HUES64 (cell line): ENCODE results near the gene TRAPPC6A.

ENCODE experiments used
- H3K27ac ChIP-seq: 2 replicates; pipeline ENCODE4 v1.7.0; 2013; ENCODE audit warnings: low read depth, low read length, inconsistent platforms
- H3K27me3 ChIP-seq: 2 replicates; pipeline ENCODE4 v1.6.1; 2013; ENCODE audit warnings: mild to moderate bottlenecking, low read length; ENCODE audit not compliant: insufficient read depth
- H3K36me3 ChIP-seq: 2 replicates; pipeline ENCODE4 v1.6.1; 2013; ENCODE audit warnings: mild to moderate bottlenecking, low read length; ENCODE audit not compliant: insufficient read depth
- H3K4me1 ChIP-seq: 2 replicates; pipeline ENCODE4 v1.6.1; 2013; ENCODE audit warnings: mild to moderate bottlenecking, low read length, moderate library complexity; ENCODE audit not compliant: insufficient read depth
- H3K4me3 ChIP-seq: 2 replicates; pipeline ENCODE4 v1.5.1; 2013; ENCODE audit warnings: mild to moderate bottlenecking, low read length, moderate library complexity
- H3K9ac ChIP-seq: 2 replicates; pipeline ENCODE4 v1.6.1; 2013; ENCODE audit warnings: mild to moderate bottlenecking, low read depth, low read length
- H3K9me3 ChIP-seq: 2 replicates; pipeline ENCODE4 v1.6.1; 2013; ENCODE audit warnings: low read depth, low read length; ENCODE audit not compliant: insufficient read depth
- WGBS: fragments of 150-250, 120-280 bp; methylation state at CpG from one replicate; pipeline ENCODE4 v1.1.7; 2013; ENCODE audit warnings: missing lambda C conversion rate; 5-methylcytosine and 5-hydroxymethylcytosine counted together

The TRAPPC6A gene

GRCh38 chr19:45135176-45135885 is 42.7 kb downstream of the TRAPPC6A start:
- Histone ChIP-seq H3K27me3 (no peaks in the 10 kb centered on the region), H3K9ac (no peak overlapping the region)
- 96% methylated on average over 21 of the region's 21 CpGs for WGBS

GRCh38 chr19:45133661-45134060 is 44.4 kb downstream of the TRAPPC6A start:
- Histone ChIP-seq H3K4me1 (peaks cover 17% of the 10 kb centered on the region), H3K9ac (no peak overlapping the region), H3K27ac (no peak overlapping the region)

More at GRCh38 chr19:45135176-45135885, 42.7 kb downstream of the TRAPPC6A start:
- Histone ChIP-seq H3K9me3 (no peaks in the 10 kb centered on the region), H3K36me3 (no peaks in the 10 kb centered on the region), H3K4me3 (no peak overlapping the region), H3K4me1 (peaks cover 17% of the 10 kb centered on the region), H3K27ac (no peak overlapping the region)

DNA sequence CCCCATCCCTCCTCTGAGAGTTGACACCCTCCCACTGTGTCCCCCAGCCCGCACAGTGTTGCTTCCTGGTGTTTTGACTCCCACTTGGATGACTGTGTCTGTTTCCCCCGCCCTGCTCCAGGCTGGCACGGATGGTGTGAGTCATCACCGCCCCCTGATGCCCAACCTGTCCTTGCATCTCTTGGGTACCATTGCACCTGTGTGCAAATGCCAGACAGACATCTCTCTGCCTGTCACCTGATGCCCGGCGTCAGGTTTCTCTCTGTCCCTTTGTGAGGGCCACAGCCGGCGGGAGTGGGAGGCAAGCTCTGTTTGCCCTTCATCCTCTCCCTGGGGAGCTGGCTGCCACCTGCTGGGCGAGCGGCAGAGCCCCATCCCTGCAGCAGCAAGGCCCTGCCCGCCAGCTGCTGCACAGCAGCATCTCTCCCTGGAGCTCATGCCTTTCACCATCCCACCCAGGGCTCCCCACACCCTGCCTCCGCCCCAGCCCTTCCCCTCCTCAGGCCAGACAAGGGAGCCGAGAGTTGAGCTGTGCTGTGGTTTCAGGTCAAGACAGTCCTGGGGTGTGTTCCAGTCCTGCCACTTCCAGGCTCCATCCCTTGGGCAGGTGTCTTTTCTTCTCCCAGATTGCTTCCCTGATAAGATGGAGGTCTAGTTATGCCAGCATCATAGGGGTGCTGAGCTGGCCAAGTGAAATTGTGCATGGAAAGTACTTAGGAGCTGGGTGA is 47.0 kb downstream of the TRAPPC6A start:
- Histone ChIP-seq H3K4me3 (no peak overlapping the region), H3K27me3 (no peaks in the 10 kb centered on the region), H3K9me3 (no peaks in the 10 kb centered on the region), H3K9ac (peak overlapping the region; percentile 21; the same call in 1 of the 2 replicates), H3K27ac (no peak overlapping the region), H3K36me3 (no peaks in the 10 kb centered on the region), H3K4me1 (peaks cover 8% of the 10 kb centered on the region)
- 64% methylated on average over 13 of the region's 13 CpGs for WGBS

More at GRCh38 chr19:45133661-45134060, 44.4 kb downstream of the TRAPPC6A start:
- Histone ChIP-seq H3K4me3 (no peak overlapping the region), H3K27me3 (no peaks in the 10 kb centered on the region), H3K9me3 (no peaks in the 10 kb centered on the region), H3K36me3 (no peaks in the 10 kb centered on the region)
- WGBS, result 96% methylated on average over 8 of the region's 8 CpGs

DNA sequence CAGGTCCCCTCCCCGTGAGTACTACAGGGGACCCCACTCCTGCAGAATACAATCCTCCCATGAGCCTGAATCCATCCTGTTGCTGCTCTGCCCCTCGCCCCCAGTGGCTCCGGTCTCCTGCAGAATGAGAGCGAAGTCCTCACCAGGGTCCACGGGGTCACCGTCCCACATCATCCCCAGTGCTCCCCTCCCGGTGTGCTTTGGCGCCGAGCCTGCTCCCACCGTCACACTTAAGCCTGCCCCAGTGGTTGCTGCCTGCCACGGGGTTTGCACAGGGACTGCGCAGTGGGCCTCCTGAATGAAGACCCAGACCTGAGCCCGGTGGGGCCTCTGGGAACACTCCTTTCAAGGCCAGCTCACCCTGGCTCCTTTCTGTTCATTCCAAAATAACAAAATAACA is 47.8 kb downstream of the TRAPPC6A start:
- no peak overlapping the region for H3K27ac ChIP-seq
- no peaks in the 10 kb centered on the region for H3K36me3 ChIP-seq
- no peaks in the 10 kb centered on the region for H3K9me3 ChIP-seq
- no peaks in the 10 kb centered on the region for H3K27me3 ChIP-seq
- no peak overlapping the region for H3K9ac ChIP-seq
- 93% methylated on average over 13 of the region's 13 CpGs for WGBS
- peaks cover 6% of the 10 kb centered on the region; the same call in 1 of the 2 replicates for H3K4me1 ChIP-seq
- no peak overlapping the region for H3K4me3 ChIP-seq

DNA sequence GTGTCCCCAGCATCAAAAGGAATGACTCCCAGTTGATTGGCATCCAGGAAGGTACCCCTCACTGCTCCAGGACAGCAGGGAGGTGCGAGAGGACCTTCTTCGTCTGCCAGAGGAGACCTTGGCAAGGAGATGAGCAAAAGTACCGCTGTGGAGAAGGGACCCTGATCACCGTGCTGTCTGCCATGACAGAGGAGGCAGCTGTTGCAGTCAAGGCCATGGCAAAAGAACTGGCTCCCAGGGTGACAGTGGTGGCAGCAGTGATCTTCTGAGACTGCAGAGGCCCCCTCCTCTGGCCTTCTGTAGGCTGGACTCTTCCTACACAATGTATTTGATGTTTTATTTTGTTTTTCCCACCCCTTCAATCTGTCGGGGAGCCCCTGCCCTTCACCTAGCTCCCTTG is 49.2 kb downstream of the TRAPPC6A start:
- peaks cover 6% of the 10 kb centered on the region; the same call in 1 of the 2 replicates for H3K4me1 ChIP-seq
- no peak overlapping the region for H3K27ac ChIP-seq

DNA sequence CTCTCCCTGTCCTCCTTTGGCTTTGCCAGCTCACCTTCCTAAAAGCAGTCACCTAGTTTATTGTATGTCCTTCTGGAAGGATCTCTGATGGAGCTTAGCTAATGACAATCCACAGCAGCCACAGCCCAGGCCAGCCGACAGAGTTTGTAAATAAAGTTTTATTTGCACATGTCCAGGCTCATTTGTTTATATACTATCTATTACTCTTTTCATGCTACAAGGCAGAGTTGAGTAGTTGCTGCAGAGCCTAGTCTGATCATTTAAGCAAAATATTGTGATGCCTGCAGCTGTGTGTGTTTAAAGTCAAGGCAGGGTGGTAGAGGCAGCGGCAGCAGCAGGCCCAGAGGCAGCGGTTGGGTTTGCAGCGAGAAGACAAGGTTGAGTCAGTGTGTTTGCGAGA is 49.9 kb downstream of the TRAPPC6A start:
- WGBS, result 78% methylated on average over 5 of the region's 5 CpGs
- Histone ChIP-seq H3K9ac (no peak overlapping the region), H3K27me3 (no peaks in the 10 kb centered on the region), H3K36me3 (no peaks in the 10 kb centered on the region), H3K4me3 (no peak overlapping the region), H3K27ac (no peak overlapping the region), H3K4me1 (peaks cover 6% of the 10 kb centered on the region; the same call in 1 of the 2 replicates), H3K9me3 (no peaks in the 10 kb centered on the region)

More for the DNA sequence above, 49.2 kb downstream of the TRAPPC6A start:
- H3K36me3 ChIP-seq, result no peaks in the 10 kb centered on the region
- H3K9me3 ChIP-seq, result no peaks in the 10 kb centered on the region
- no peaks in the 10 kb centered on the region for H3K27me3 ChIP-seq
- no peak overlapping the region for H3K9ac ChIP-seq
- 96% methylated on average over 5 of the region's 5 CpGs for WGBS
- no peak overlapping the region for H3K4me3 ChIP-seq

DNA sequence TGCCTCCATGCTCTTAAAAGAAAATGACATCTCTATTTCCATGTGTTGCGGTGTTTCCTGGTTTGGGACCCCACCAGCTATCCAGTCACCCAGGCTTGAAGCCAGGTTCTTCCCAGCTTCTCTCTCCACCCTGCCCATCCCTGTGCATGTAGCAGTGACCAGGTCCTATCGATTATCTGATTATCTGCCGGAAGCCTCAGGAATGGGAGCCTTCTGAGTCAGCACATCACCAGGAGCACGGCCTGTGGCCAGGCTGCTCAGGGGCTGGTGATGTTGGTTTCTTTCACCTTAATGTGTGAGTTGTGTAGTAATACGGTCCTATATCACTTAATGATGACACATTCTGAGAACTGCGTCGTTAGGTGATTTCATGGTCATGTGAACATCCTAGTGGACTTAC is 51.4 kb downstream of the TRAPPC6A start:
- Histone ChIP-seq H3K27me3 (no peaks in the 10 kb centered on the region), H3K9me3 (no peaks in the 10 kb centered on the region), H3K4me1 (peaks cover 6% of the 10 kb centered on the region; the same call in 1 of the 2 replicates), H3K36me3 (no peaks in the 10 kb centered on the region), H3K9ac (no peak overlapping the region), H3K27ac (no peak overlapping the region), H3K4me3 (no peak overlapping the region)
- WGBS, result 88% methylated on average over 7 of the region's 7 CpGs

GRCh38 chr19:45125975-45126493 is 52.0 kb downstream of the TRAPPC6A start:
- 64% methylated on average over 12 of the region's 12 CpGs for WGBS
- Histone ChIP-seq H3K36me3 (no peaks in the 10 kb centered on the region), H3K4me1 (peaks cover 6% of the 10 kb centered on the region; the same call in 1 of the 2 replicates), H3K4me3 (no peak overlapping the region), H3K9ac (no peak overlapping the region), H3K27me3 (no peaks in the 10 kb centered on the region), H3K9me3 (no peaks in the 10 kb centered on the region), H3K27ac (no peak overlapping the region)

GRCh38 chr19:45125360-45125759 is 52.7 kb downstream of the TRAPPC6A start:
- 88% methylated on average over 9 of the region's 9 CpGs for WGBS
- H3K27me3 ChIP-seq, result no peaks in the 10 kb centered on the region
- no peaks in the 10 kb centered on the region for H3K9me3 ChIP-seq
- H3K4me1 ChIP-seq, result no peaks in the 10 kb centered on the region
- H3K27ac ChIP-seq, result no peak overlapping the region
- no peaks in the 10 kb centered on the region for H3K36me3 ChIP-seq
- H3K4me3 ChIP-seq, result no peak overlapping the region
- H3K9ac ChIP-seq, result no peak overlapping the region

- no peak overlapping the region for H3K27ac ChIP-seq
- H3K4me1 ChIP-seq, result no peaks in the 10 kb centered on the region
- WGBS, result 95% methylated on average over 6 of the region's 6 CpGs
These were observed 54.0 kb downstream of the TRAPPC6A start for GRCh38 chr19:45124021-45124420.

GRCh38 chr19:45123440-45123850 is 54.6 kb downstream of the TRAPPC6A start:
- H3K36me3 ChIP-seq, result no peaks in the 10 kb centered on the region
- no peak overlapping the region for H3K27ac ChIP-seq
- H3K27me3 ChIP-seq, result no peaks in the 10 kb centered on the region
- H3K4me1 ChIP-seq, result no peaks in the 10 kb centered on the region
- 95% methylated on average over 9 of the region's 9 CpGs for WGBS
- H3K9me3 ChIP-seq, result no peaks in the 10 kb centered on the region
- no peak overlapping the region for H3K4me3 ChIP-seq
- peak overlapping the region; percentile 3; the same call in 1 of the 2 replicates for H3K9ac ChIP-seq

More at GRCh38 chr19:45124021-45124420, 54.0 kb downstream of the TRAPPC6A start:
- no peaks in the 10 kb centered on the region for H3K36me3 ChIP-seq
- H3K27me3 ChIP-seq, result no peaks in the 10 kb centered on the region
- H3K9ac ChIP-seq, result no peak overlapping the region
- no peaks in the 10 kb centered on the region for H3K9me3 ChIP-seq
- H3K4me3 ChIP-seq, result no peak overlapping the region
